ENCODE data around the gene INPP5J.
A peak's percentile ranks its signal among the peaks of the same experiment; 100 is the strongest.
"Not testable (repeated sequence)": the region's sequence is repeated elsewhere in the genome, so short reads cannot be mapped to it uniquely, and the experiment has no call there.

Gene INPP5J

GRCh38 chr22:31107894-31108218 lies 14.9 kb upstream of the INPP5J start:
- Histone ChIP-seq H3K79me2 (ENCODE audit: insufficient read depth, low read depth) (no peaks in the 10 kb centered on the region), H3K4me3 (IDR thresholded peaks at IDR 0.05; ENCODE audit: insufficient read depth, low read depth, low read length) (no peak overlapping the region), H3K36me3 (ENCODE audit: insufficient read depth) (no peaks in the 10 kb centered on the region), H3K27ac (no peak overlapping the region), H3K4me2 (peak overlapping the region; percentile 35; the same call in 1 of the 2 replicates), H3K27me3 (ENCODE audit: insufficient read depth, low read depth) (peaks cover 2% of the 10 kb centered on the region; the same call in 1 of the 2 replicates), H3K4me1 (ENCODE audit: low read depth, poor library complexity, severe bottlenecking) (peaks cover 4% of the 10 kb centered on the region), H2AFZ (ENCODE audit: low read depth) (peak overlapping the region; percentile 79), H3K9ac (no peak overlapping the region), H4K20me1 (ENCODE audit: insufficient read depth) (no peaks in the 10 kb centered on the region)
- TF ChIP-seq CTCF (conservative IDR thresholded peaks at IDR 0.05; ENCODE audit: low read depth, low read length), result peak; percentile 6; the same call in 1 of the 2 replicates

GRCh38 chr22:31112547-31113091 lies 10.1 kb upstream of the INPP5J start:
- H3K4me1 ChIP-seq (ENCODE audit: low read depth, poor library complexity, severe bottlenecking); H3K27ac ChIP-seq; H3K27me3 ChIP-seq (ENCODE audit: insufficient read depth, low read depth); H2AFZ ChIP-seq (ENCODE audit: low read depth); H3K4me3 ChIP-seq (IDR thresholded peaks at IDR 0.05; ENCODE audit: insufficient read depth, low read depth, low read length); H3K36me3 ChIP-seq (ENCODE audit: insufficient read depth); H3K9ac ChIP-seq; H4K20me1 ChIP-seq (ENCODE audit: insufficient read depth); H3K4me2 ChIP-seq; H3K79me2 ChIP-seq (ENCODE audit: insufficient read depth, low read depth): not testable (repeated sequence)

GRCh38 chr22:31118046-31118820 lies 4.5 kb upstream of the INPP5J start:
- no peak overlapping the region for H3K27ac ChIP-seq
- no peak overlapping the region for H3K9ac ChIP-seq
- no peaks in the 10 kb centered on the region for H3K79me2 ChIP-seq (ENCODE audit: insufficient read depth, low read depth)
- H3K36me3 ChIP-seq (ENCODE audit: insufficient read depth), result no peaks in the 10 kb centered on the region
- H3K27me3 ChIP-seq (ENCODE audit: insufficient read depth, low read depth), result no peaks in the 10 kb centered on the region
- H3K4me3 ChIP-seq (IDR thresholded peaks at IDR 0.05; ENCODE audit: insufficient read depth, low read depth, low read length), result no peak overlapping the region
- H3K4me2 ChIP-seq, result no peak overlapping the region
- H4K20me1 ChIP-seq (ENCODE audit: insufficient read depth), result no peaks in the 10 kb centered on the region
- no peak for TF ChIP-seq CTCF (conservative IDR thresholded peaks at IDR 0.05; ENCODE audit: low read depth, low read length)
- H3K4me1 ChIP-seq (ENCODE audit: low read depth, poor library complexity, severe bottlenecking), result no peaks in the 10 kb centered on the region
- H2AFZ ChIP-seq (ENCODE audit: low read depth), result no peak overlapping the region

- Histone ChIP-seq H3K27me3 (ENCODE audit: insufficient read depth, low read depth) (no peaks in the 10 kb centered on the region; the same call in 1 of the 2 replicates), H3K4me3 (IDR thresholded peaks at IDR 0.05; ENCODE audit: insufficient read depth, low read depth, low read length) (no peak overlapping the region), H3K79me2 (ENCODE audit: insufficient read depth, low read depth) (no peaks in the 10 kb centered on the region), H3K9ac (no peak overlapping the region), H3K27ac (no peak overlapping the region), H3K4me2 (no peak overlapping the region), H4K20me1 (ENCODE audit: insufficient read depth) (no peaks in the 10 kb centered on the region), H3K36me3 (ENCODE audit: insufficient read depth) (no peaks in the 10 kb centered on the region), H2AFZ (ENCODE audit: low read depth) (no peak overlapping the region), H3K4me1 (ENCODE audit: low read depth, poor library complexity, severe bottlenecking) (no peaks in the 10 kb centered on the region)
- TF ChIP-seq CTCF (conservative IDR thresholded peaks at IDR 0.05; ENCODE audit: low read depth, low read length), result no peak
These were observed 3.6 kb upstream of the INPP5J start for GRCh38 chr22:31119026-31119717.
